NCI-H1436 (cell line): ENCODE measurements around the gene USH1G.
"Not testable (repeated sequence)": the region's sequence is repeated elsewhere in the genome, so short reads cannot be mapped to it uniquely, and the experiment has no call there.

Source experiments
- DNase-seq: peaks from one replicate; lab custom pipeline; 2025; lab: John Stamatoyannopoulos, UW

Gene USH1G

DNA sequence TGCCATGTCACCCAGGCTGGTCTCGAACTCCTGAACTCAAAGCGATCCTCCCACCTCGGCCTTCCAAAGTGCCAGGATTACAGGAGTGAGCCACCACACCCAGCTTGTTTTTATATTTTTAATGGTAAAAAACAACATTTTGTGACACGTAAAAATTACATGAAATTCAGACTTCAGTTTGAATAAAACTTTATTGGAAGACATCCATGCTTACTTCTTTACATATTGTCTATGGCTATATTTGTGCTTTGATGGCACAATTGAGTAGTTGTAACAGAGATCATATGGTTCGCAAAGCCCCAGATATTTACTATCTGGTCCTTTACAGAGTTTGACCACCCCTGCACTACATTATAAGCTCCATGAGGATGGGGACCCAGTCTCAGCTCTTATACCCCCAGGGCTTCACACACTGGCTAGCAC is 48.4 kb downstream of the USH1G start:
- DNase-seq: no peak

DNA sequence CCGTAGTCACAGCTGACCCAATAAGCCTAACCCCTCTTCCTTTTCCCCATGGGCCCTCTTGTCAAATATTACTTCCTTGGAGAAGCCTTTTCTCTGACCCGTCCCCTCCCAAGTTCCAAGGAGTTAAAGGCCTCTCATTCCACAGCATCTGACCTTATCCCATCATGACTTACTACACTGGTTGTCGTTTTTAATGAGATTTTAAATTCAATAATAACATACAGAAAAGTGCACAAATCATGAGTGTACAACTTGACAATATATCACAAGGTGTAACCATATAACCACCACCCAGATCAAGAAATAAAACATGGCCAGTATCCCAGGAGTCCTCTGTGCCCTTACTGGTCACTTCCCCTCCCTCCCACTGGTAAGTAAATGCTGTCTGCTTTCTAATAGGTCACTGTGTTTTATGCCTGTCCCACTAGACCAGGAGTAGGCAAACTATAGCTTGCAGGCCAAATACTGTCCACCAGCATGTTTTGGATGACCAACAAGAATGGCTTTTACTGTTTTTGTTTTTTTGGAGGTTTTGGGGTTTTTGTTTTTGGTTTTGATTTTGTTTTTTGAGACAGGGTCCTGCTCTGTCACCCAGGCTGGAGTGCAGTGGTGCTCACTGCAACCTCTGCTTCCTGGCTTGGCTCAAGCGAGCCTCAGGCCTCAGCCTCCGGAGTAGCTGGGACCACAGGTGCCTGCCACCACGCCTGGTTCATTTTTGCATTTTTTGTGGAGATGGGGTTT is 49.0 kb downstream of the USH1G start:
- no peak for DNase-seq

DNA sequence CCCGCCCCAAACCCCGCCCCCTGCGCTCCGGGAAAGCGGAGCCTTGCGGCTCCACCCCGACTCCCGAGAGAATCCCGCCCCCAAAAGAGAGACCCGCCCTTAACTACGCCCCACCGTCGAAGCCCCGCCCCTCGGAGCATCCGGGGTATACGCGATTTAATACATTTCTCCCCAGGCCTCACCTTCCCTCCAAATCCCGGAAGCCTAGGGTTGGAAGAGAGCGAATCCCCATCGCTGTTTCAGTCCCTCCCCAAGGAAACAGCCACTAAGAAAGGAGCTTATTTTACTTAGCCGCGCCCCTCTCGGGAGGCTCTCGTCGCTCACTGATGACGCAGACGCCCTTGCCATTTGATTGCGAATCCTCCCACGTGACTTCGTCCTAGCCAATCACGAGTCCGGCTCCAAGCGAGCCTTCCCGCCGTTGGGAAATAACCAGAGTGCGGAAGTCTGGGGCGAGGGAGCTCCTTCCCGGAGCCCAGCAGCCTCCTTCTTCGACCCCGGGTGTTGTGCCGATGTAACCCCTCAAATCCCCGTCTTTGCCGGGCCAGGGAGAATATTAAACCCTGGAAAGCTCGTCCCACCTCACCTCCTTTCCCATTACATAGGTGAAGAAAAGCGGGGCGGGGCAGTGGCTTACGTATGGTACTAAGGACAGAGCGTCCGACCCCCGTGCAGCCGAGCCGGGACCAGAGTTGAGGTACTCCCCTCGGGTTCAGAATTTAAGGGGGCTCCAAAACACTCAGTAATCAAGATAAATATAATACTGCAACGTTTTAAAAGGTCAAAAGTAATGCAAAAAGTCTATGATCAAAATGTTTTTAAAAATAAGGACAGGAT is 49.8 kb downstream of the USH1G start:
- peak; percentile 100 for DNase-seq

DNA sequence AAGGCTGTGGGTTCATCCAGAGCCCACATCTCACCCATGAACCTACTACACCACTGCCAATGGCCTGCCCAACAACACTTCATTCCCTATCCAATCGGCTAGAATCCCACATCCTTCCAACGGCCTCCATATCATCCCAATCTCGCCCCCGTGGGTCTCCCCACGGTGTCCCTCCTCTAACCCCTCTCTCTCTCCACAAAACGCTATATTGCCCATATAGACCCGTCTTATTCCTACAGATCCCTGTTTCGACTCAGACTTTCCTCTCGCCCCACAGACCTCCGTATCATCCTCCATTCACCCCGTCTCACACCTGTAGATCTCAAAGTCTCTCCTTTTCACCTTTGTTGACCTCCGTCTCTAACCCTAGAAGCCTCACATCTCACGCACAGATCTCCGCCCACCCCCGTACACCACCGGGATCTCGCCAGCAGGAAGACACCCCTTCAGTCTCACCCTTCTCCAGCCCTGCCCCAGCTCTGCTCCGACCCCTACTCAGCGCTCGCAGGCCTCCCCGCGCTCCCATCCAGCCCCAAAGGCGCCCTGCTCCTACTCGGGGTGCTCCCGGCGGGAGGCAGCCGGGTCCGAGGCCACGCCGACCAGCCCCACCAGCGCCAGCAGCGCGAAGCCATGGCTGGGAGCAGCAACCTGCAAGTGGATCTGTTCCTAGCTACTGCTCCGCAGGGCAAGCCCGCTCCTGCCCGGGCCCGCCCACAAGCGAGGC is 50.6 kb downstream of the USH1G start, which contains the start of gene FDXR:
Gene FDXR, minus strand, starts transcription at position 682 of the 724 bp plus-strand sequence. Its CDS starts 50 bp downstream, at position 632.
- DNase-seq: peak; percentile 50

DNA sequence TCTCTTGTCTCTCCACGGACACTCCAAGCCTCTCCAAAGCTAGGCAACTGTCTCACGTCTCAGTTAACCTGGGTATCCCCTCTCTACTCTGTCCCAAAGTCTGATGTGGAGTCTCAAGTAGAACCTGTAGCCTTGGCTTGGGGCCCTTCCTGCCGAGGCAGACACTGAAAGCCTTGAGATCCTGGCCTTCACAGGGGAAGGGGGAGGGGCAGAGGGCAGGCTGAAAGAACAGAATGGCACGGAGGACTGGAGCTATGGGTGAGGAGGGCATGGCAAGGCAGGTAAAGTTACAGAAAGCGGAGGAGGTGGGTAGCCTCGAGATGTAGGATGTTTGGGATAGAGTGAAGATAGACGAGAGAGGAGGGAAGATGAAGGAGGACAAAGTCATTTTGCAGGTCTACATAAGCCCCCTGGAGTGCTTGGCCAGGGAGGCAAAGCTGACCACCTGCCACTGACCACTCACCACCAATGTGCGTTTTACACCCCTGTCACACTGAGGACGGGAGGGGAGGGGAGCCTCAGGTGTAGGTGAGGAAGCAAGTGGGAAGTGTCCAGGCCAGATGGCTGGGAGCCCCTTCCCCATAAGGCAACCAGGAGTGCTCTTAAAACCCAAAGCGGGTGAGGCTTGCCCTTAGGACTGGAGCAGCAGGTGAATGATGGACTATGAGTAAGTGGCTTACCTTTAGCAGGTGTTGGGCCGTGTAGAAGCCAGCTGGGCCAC is 51.5 kb downstream of the USH1G start:
- DNase-seq: no peak

DNA sequence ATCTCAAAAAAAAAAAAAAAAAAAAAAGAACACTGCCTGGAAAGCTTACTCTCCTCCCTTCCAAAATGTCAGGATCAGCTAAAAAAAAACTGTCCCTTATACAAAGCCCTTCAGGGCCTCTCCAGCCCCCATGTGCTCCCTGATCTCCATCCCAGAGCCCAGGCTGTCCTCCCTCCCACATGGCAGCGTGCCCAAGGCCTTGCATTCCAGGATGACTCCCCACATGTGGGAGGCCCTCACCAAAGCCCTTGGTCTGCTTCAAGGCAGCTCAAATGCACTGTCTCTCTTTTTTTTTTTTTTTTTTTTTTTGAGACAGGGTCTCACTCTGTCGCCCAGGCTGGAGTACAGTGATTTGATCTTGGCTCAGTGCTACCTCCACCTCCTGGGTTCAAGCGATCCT is 52.5 kb downstream of the USH1G start:
- no peak for DNase-seq

DNA sequence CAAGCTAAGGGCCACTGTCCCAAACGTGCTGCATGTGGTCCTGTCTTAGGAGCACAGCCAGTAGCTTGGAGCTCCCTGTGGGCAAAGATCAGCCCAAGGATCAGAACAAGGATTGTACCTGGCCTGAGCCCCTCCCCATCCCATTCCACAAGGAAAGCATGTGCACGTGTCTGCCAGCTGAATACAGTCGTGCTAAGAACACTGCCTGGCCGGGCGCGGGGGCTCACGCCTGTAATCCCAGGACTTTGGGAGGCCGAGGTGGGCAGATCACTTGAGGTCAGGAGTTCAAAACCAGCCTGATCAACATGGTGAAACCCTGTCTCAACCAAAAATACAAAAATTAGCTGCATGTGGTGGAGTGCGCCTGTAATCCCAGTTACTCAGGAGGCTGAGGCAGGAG is 53.0 kb downstream of the USH1G start:
- not testable (repeated sequence) for DNase-seq

DNA sequence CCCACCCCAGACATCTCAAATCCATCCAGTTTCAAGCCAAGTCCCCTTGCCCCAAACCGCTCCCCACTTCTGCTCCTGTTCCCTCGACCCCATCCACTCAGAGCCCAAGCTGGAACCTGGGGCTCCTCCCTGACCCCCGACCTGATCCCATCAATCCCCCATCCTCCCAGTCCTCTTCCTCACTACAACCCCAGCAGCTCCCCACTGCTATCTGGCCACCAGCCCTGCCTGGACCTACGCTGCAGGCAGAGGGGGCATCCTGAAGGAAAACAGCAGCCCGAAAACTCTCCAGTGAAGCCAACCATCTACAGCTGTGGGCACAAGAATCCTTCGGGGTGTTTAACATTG is 54.2 kb downstream of the USH1G start:
- no peak for DNase-seq

DNA sequence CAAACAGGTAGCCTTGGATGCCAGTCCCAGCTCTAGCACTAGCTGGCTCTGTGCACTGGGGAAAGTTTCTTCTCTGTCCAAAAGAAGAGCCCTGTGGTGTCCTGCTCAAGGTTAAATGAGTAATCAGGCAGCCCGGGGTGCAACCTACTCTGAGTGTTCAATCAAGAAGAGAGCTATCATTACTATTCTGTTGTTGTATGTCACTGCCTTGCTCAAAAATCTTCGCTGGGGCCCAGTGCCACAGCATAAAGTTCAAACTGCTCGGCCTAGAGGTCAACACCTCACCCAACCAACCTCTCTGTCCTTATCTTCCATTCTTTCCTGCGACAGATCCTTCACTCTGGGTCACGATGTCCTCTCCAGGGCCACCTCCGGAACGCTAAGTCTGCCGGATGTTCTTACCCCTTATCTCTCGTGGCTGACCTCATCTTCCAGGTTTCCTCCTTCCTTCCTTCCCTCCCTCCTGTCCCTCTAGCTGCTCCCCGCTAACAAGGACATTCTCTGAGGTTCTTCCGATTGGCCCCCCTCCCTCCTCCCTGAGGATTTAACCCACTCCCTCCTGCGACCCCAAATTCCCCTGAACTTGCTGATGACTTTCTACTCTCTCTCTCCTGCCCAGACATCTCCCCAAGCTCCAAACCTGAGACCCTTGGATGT is 54.7 kb downstream of the USH1G start:
- no peak for DNase-seq

DNA sequence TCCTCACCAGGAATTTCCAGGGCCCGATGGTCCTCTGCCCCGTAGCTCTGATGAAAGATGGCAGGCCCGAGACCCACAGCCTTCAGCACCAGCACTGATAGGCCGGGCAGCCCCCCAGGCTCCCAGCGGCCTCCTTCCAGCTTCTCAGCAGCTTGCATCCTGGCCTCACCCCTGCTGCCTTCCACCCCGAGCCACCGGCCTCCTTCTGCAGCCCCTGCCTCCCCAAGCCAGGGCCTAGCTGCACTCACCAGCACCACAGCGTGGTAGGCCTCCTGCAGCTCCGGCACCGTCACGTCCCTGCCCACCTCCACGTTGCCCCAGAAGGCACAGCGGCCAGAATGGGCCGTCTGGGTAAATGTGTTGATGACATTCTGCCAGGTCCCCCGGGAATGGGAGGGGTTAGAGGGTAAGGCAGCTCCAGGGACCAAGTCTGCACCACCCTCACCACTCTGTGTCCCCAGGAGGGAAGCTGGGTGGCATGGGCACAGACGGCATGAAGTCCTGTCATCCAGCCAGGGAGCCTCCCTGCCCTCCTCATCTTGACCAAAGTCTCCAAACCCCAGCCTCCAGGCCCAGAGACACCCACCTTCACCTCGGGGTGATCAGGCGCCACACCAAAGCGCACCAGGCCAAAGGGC is 56.7 kb downstream of the USH1G start:
- DNase-seq: no peak
